Stimulated activated naive CD4-positive, alpha-beta T cell (primary cell): ENCODE data around the gene SELENOO.
"Not testable (repeated sequence)": the region's sequence is repeated elsewhere in the genome, so short reads cannot be mapped to it uniquely, and the experiment has no call there.

Experiments
- DNase-seq, 6 experiments: peaks; one replicate each; lab custom pipeline; 2025; lab: John Stamatoyannopoulos, UW

Gene SELENOO, protein sequence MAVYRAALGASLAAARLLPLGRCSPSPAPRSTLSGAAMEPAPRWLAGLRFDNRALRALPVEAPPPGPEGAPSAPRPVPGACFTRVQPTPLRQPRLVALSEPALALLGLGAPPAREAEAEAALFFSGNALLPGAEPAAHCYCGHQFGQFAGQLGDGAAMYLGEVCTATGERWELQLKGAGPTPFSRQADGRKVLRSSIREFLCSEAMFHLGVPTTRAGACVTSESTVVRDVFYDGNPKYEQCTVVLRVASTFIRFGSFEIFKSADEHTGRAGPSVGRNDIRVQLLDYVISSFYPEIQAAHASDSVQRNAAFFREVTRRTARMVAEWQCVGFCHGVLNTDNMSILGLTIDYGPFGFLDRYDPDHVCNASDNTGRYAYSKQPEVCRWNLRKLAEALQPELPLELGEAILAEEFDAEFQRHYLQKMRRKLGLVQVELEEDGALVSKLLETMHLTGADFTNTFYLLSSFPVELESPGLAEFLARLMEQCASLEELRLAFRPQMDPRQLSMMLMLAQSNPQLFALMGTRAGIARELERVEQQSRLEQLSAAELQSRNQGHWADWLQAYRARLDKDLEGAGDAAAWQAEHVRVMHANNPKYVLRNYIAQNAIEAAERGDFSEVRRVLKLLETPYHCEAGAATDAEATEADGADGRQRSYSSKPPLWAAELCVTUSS

DNA sequence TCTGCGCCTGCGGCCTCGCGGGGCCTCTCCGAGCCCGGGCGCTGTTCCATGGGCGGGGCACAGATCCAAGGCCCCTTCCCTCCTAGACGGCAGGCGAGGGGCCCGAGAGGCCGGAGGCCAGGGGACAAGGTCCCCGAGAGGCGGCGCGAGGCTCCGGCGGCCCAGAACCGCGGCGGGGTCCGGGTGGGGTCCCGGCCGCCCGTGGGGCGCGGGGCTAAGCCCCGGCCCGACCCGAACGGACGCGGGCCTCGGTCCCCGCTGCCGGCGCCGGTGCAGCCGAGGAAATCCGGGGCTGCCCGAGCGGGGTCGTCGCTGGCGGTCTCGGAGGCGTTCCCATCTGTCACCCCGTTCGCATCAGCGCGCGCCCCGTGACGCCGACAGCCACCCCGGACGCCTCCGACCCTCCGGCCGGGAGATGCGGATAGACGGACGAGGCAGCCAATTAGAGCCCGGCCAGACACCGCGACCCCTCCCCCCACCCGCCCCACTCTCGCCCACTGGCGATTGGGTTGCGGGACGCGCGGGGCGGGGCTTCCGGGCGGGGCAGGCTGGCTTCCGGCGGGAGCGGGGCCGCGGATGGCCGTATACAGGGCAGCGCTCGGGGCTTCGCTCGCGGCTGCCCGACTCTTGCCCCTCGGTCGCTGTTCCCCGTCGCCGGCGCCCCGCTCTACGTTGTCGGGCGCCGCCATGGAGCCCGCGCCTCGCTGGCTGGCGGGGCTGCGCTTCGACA lies at the start of gene SELENOO:
TSS of gene SELENOO (plus strand) at position 551 of the 730 bp plus-strand sequence. CDS start at position 577, 26 bp downstream.
- peak; percentile 75 to 88 (median 84) for DNase-seq

DNA sequence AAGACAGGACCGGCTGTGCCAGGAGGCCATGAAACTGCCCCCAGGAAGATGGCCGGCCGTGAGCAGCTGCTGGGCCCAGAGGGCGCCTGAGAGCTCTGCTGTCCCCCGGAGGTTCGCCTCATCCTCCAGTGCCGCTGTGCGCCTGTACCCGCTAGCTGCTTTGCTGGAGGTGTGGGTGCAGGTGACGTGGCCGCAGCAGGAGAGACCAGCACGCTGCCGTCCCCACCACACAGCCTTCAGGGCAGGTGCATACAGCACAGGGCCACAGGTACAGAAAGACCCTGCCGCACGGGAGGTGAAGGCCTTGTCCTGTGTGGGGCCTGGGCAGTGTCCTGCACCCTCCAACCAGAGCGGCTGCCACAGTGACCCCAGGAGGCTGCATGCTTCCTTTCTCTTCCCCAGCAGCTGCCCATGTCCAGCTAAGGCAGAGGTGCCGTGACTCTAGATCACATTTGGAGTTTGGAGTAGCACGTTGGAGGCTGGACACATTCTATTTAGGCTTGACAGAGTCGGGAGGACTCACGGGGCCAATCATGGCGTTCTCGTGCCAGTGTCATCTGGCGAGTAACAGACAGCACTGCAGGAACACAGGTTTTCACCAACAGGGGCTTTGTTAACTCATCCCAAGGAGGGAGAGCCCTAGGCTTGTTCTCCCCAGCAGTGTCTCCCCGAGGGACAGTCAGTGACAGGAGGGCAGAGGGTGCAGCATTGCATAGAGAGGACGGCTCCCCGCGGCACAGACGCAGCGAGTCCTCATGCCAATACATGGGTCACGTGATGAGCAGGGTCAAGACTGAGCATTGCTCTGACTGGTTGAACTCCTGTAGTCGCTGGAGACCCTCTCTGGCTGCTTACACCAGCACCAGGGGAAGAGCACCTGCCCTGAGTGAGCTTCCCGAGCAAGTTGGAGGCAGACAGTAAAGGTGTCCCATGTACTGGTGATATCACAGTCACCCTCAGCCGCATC lies 49.0 kb upstream of the SELENOO start:
- DNase-seq: no peak

DNA sequence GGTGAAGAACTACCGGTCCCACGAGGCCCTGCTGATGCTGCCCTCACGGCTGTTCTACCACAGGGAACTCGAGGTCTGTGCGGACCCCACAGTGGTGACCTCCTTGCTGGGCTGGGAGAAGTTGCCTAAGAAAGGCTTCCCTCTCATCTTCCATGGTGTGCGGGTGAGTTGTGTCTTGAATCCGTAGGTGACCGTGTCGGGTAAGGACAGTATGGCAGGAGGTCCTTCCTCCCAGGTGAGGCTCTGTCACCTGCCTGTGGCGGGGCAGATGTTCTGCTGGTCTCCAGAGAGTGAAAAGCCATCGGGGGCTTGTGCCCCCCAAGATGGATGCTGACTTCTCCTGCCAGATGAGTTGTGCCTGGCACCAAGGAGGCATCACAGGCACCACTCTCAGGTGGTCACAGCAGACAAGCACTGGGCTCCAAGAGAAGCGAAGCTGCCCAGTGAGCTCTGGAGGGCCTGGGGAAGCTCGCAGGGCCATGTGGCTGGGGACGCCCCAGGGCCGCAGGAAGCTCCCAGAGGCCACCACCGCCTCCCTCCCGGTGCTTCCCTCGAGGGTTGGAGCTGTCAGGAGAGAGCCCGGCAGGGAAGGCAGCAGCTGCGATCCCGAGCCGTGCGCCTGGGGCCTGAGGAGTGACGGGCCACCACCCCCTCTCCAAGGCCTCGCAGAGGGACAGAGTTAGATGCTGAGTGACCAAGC lies 47.6 kb upstream of the SELENOO start:
- no peak for DNase-seq

DNA sequence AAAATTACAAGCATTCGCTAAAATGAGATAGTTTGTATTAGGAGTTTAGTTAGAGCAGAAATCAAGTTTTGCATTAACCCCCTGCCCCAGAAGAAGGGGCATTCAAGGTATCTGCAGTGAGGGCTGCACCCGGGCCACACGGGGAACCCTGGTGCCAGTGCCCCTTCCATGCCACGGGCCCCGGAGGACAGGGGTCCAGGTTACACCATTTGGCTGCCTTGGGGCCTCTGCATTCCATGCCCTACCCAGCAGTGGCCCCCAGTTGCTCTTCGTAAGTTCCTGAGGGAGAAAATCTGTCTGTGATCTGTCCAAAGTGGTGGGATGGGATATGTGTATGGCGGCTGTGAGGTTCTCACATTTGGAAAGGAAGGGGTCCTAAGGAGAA lies 47.1 kb upstream of the SELENOO start:
- DNase-seq: no peak

DNA sequence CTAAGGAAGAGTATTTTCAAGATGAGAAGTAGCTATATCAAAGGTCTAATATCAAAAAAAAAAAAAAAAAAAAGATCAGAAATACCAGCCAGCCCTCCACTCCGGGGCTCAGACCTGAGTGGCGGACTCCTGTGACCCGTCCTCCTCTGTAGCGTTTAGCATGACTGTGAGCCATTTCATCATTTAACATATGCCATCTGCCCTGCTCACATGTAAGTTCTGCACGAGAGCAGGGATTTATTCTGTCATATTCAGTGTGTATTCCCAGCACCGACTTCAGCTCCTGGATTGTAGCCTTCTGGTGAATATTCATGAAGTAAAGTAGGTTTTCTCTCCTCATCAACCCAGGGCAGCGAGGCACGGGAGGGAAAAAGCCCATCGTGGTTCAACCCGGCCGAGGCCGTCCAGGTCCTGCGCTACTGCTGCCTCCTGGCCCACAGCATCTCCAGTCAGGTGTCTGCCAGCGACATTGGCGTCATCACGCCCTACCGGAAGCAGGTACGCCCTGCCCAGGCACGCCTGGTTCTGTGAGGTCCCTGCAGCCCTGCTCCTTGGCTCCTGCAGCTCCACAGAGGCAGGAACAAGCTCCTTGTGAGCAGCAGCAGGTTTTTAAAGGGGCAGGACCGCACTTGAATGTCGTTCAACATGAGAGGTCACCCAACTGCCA lies 43.0 kb upstream of the SELENOO start:
- DNase-seq: no peak

DNA sequence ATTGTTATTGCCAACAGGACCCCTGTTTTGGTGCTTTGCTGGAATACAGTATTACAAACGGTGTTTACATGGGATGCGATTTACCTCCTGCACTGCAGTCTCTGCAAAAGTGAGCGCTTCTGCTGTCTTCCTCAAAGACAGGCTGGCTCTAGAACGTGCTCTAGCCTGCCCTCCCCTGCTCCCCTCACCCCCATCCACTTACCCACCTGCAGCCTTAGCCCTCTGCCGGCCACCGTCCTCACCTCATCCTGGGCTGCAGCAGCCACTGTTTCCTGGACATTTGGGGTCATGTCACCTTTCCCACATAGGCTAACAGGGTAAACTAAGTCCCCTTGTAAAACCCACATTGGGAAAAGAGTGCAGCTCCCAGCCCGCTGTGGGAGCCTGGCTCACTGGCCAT lies 39.9 kb upstream of the SELENOO start:
- DNase-seq: no peak

DNA sequence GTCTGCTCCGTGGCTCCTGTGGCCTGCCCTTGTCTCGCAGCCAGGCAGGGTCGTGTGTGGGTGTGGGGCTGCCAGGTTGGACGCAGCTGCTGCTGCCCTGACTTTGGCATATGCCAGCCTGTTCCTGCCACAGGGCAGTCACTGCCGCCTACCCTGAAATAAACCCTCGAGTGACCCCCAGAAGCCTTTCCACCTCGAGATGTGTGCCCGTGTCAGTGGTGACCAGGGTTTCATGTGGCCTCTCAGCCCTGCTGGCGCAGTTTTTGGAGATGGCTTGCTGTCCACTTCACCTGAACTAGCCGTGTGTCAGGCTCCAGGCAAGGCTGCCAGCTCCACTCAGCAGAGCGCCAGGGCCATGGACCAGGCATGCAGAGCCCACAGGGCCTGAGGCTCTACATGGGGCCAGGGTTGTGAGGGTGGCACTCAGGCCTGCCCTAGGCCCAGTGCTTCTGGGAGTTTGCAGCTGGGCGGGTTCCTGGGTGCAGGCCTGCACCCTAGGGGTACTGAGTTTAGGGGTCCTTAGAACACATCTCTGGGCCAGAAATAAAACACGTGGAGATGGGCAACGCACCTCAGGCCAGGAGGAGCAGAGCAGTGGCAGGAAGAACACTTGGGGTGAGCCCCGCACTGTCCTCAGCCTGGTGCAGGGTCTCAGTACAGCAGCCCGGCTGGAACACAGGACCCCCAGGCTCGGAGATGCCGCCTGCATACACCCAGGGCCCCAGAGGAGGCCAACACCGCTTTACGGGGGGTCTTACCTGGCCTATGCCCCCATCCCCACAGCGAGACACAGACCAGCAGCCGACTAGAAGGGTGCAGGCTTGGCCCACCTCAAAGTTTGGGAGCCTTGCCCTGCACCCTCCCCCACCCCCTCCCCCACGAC lies 39.1 kb upstream of the SELENOO start:
- no peak for DNase-seq

DNA sequence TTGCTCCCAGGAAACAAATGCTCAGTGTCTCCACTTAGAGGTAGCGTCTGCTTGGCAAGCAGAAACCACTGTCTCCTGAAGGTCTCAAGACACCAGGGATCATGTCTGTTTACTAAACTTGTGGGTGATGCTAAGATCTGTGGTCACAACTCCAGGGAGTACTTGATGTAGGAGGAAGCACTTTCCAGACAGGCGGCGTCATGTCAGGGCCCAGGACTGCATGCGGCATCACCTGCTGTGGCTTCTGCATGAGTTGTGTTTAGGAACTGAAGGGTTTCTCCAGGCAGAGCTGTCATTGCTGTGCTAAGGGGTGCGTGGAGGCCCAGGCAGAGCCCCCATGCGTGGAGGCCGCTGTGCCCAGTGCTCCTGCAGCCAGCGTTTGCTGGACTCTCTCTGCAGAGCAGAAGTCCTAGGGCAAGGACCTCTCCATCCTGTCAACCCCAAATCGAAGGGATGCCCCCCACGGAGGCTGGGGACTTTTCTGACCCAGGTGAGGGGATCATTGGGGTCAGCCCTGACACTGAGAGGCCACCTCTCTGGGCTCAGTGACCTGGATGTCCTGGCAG lies 38.3 kb upstream of the SELENOO start:
- DNase-seq: no peak

DNA sequence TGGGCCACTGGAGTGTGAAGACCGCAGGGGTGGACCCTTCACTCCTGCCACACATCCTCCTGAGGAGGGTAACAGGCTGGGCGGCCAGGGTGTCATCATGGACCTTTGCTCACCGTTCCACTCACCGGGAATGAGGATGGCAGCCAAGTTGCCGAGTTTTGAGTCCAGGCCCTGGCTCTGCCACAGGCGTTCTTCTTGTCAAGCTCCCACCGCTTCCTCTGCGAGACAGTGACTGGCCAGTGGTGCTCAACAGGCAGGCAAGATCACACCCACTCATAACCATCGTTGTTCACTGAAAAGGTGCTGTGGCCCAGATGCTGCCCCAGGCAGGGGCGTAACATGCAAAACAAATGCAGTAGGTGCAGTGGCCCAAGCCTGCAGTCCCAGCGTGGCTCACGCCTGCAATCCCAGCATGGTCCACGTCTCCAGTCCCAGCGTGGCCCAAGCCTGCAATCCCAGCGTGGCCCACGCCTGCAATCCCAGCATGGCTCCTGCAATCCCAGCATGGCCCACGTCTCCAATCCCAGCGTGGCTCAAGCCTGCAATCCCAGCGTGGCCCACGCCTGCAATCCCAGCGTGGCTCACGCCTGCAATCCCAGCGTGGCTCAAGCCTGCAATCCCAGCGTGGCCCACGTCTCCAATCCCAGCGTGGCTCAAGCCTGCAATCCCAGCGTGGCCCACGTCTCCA lies 35.2 kb upstream of the SELENOO start:
- no peak for DNase-seq

DNA sequence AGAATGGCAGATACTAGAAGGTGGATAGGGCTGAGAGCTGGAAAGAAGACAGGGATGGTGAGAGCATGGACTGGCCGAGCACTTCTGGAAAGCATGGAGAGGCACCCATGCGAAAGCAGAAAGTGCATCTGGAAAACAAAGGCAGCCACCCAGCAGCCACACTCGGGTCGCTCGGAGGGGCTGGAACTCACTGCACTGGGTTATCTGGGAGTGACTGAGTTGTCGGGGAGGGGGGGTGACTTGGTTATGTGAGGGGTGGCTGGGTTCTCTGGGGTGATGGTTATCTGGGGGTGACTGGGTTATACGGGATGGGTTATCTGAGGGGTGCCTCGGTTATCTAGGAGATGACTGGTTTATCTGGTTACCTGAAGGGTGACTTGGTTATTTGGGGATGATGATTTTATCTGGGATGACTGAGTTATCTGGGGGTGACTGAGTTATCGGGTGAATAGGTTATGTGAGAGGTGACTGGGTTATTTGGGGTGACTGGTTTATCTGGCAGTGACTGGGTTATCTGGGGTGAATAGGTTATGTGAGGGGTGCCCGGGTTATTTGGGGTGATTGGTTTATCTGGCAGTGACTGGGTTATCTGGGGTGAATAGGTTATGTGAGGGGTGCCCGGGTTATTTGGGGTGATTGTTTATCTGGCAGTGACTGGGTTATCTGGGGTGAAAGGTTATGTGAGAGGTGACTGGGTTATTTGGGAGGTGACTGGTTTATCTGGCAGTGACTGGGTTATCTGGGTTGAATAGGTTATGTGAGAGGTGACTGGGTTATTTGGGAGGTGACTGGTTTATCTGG lies 32.9 kb upstream of the SELENOO start:
- no peak for DNase-seq

DNA sequence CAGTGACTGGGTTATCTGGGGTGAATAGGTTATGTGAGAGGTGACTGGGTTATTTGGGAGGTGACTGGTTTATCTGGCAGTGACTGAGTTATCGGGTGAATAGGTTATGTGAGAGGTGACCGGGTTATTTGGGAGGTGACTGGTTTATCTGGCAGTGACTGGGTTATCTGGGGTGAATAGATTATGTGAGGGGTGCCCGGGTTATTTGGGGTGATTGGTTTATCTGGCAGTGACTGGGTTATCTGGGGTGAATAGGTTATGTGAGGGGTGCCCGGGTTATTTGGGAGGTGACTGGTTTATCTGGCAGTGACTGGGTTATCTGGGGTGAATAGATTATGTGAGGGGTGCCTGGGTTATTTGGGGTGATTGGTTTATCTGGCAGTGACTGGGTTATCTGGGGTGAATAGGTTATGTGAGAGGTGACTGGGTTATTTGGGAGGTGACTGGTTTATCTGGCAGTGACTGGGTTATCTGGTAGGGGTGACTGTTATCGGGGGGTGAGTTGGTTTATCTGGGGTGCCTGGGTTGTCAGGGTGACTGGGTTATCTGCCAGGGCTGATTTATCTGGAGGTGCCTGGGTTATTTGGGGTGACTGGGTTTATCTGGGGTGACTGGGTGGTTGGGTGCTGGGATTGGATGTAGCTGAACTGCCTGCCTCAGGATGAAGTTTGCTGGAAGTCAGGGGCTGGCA lies 32.2 kb upstream of the SELENOO start:
- DNase-seq: not testable (repeated sequence)

DNA sequence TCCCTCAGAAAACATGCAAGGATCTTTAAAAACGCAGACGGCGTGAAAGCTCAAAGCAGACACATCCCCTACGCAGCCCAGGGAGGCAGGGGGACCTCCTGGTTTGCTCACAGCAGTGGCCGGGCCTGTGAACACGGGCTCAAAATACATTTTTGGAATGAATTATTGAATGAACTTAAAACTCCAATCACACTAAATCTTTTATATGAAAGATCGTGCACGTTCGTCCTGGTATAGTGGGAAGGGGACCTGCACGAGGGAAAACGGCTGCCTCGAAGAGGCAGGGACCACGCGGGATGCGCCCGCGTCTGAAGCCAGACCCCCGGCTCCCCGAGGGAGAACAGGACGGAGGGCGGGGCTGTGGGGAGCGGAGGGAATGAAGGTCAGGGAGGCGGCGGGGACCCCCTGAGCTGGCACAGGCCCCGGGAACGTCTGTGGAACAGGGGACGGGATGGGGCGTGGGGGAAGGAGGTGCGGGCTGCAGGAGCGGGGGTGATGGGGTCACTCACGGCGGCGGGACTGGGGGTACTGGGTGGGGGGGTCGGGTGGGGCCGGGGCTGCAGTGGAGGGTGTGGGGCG lies 31.5 kb upstream of the SELENOO start:
- DNase-seq: no peak

DNA sequence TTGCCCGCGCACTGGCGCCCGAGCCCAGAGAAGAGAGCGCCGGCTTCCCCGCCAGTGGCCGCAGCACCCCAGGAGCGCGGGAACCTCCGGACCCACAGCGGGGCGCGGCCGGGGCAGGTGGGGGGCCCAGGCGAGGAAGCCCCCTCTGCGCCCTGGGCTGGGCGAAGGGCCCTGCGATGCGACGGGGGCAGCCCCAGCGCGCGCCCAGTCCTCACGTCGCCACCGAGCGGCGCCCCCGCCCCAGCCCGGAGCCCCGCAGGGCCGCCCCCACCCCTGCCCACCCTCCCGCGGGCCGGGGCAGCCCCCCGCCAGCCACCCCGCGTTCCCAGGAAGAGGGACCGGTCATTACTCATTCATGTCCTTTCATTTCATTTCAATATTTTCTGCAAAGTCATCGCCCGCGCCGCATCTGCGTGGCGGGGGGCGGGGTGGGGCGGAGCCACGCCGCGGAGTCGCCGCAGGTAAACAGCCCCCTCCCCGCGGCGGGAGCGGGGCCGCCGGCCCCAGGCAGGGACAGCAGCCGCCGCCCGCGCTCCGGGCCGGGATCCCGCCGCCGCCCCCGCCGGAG lies 31.0 kb upstream of the SELENOO start:
- DNase-seq: no peak

DNA sequence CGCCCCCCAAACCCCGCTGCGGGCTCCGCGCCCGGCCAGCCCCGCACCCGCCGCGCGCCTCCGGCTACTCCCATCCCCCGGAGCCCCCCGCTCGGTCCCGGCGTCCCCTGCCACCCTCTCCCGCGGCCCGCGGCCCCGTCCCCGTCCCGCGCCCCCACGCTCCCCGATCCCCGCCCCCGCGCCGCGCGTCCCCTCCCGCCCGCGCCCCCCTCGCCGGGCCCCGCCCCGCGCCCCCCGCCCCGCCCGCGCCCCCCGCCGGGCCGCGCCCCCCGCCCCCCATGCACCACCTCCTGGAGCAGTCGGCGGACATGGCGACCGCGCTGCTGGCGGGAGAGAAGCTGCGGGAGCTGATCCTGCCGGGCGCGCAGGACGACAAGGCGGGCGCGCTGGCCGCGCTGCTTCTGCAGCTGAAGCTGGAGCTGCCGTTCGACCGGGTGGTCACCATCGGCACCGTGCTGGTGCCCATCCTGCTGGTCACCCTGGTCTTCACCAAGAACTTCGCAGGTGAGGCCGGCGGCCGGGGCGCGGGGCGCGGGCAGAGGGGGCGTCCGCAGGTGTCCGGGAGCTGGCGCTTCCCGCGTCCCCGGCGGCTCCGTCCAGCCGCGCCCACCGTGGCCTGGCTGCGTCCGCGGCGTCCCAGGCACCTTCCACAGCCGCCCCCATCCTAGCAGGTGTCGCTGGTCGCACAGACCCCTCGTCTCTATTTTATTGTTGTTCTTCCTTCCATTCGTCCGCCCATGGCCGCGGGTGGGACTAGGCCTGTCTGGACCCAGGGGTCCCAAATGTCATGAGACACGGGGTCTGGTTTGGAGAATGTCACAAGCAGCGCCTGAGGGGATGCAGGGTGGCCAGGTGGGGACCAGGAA lies 30.1 kb upstream of the SELENOO start, which contains the start of gene PANX2:
TSS of gene PANX2 (plus strand) at position 279 of the 866 bp plus-strand sequence. CDS start at position 279, 0 bp downstream.
- no peak for DNase-seq

DNA sequence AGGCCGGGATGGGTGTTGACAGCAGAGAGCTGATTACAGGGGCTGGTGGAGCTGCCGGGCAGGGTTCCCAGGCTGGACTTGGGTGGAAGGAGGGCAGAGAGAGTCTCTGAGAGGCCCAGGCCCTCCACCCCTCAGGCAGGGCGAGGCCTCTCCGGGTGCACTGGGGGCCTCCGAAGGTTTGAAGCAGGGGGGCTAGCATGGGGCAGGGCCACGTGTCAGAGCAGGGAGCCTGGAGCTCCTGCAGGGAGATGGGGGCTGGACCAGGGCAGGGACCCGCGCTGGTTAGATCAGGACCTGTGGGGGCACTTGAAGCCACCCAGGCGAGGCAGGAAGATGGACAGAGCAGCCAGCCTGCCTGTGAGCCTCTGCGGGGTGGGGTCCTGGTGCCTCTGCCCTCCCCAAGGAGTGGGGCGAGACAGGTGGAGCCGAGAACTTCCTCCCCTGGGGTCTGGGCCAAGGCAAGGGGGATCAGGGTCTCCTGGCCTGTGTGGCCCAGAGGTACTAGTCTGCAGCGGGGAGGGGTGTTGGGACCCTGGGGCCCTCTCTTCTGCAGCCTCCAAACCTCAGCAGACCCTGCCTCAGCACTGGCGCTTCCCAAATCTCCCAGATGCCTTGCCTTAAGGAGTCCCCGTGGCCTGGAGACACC lies 29.4 kb upstream of the SELENOO start:
- no peak for DNase-seq
